Osteocyte (in vitro differentiated cells): ENCODE measurements around the gene CCDC71. TPM values are rescaled to one million over a fixed set of nuclear protein-coding genes. Genes with fewer than 3 reads are reported as not detected.
A peak's percentile ranks its signal among the peaks of the same experiment; 100 is the strongest.

Experiments
- DNase-seq: peaks from one replicate; pipeline ENCODE4 v3.0.0; 2021; ENCODE audit warnings: mixed read lengths; ENCODE audit not compliant: unreplicated experiment; ENCODE audit errors: extremely low spot score
- H3K27ac Mint-ChIP-seq: one replicate; pipeline ENCODE4 v1.8.0; 2021; ENCODE audit warnings: mild to moderate bottlenecking, mixed read lengths; ENCODE audit not compliant: unreplicated experiment
- H3K27me3 Mint-ChIP-seq: one replicate; pipeline ENCODE4 v1.8.0; 2021; ENCODE audit warnings: mixed read lengths; ENCODE audit not compliant: unreplicated experiment
- H3K36me3 Mint-ChIP-seq: one replicate; pipeline ENCODE4 v1.8.0; 2021; ENCODE audit warnings: mixed read lengths; ENCODE audit not compliant: unreplicated experiment
- H3K4me1 Mint-ChIP-seq: one replicate; pipeline ENCODE4 v1.8.0; 2021; ENCODE audit warnings: mixed read lengths; ENCODE audit not compliant: unreplicated experiment
- H3K4me3 Mint-ChIP-seq: one replicate; pipeline ENCODE4 v1.8.0; 2021; ENCODE audit warnings: mild to moderate bottlenecking, moderate library complexity, mixed read lengths; ENCODE audit not compliant: unreplicated experiment
- H3K9me3 Mint-ChIP-seq: one replicate; pipeline ENCODE4 v1.8.0; 2021; ENCODE audit warnings: mixed read lengths; ENCODE audit not compliant: unreplicated experiment
- total RNA-seq: library from RNA; stranded (reverse); gene quantifications from 2 replicates; pipeline ENCODE4 v1.2.1, GENCODE V29; 2021
- TF ChIP-seq, protein P1 (sequence below): fragments of 200-600 bp; sonication (generic); IDR thresholded peaks from 2 replicates; pipeline ENCODE4 v1.5.0; 2021; ENCODE audit warnings: antibody characterized with exemption, mild to moderate bottlenecking, moderate library complexity

The CCDC71 gene
- total RNA-seq, 1 donor from 2014 or later: 24.9 TPM

DNA sequence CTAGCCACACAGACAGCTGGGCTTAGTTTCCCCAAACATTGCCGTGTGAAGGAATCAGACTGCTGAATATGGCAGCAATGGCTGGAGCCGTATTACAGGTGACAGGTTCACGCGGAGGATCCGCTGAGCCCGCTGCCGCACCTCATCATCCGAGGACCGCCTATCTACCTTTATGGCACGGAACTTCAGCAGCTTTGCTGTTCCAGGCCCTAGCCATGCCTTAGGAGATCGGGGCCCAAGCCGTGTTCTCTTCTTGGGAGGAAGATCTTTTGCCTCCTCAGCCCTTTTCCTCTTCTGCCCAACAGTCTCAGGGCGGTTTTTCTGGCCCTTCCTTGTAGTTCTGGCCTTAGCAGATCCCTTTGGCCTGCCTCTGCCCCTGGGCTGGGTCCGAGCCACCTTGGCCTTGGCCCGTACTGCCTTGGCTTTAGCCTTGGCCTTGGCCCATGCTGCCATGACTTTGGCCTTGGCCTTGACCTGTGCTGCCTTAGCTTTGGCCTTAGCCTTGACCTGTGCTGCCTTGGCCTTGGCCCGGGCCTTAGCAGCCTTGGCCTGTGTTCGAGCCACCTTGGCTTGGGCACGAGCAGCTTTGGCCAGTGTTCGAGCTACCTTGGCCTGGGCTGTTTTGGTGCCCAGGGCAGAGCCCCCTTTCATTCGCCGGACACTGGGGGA, 3.2 kb downstream of the CCDC71 start:
- H3K27ac Mint-ChIP-seq: no peak overlapping the region
- H3K4me3 Mint-ChIP-seq: no peak overlapping the region
- DNase-seq: no peak

DNA sequence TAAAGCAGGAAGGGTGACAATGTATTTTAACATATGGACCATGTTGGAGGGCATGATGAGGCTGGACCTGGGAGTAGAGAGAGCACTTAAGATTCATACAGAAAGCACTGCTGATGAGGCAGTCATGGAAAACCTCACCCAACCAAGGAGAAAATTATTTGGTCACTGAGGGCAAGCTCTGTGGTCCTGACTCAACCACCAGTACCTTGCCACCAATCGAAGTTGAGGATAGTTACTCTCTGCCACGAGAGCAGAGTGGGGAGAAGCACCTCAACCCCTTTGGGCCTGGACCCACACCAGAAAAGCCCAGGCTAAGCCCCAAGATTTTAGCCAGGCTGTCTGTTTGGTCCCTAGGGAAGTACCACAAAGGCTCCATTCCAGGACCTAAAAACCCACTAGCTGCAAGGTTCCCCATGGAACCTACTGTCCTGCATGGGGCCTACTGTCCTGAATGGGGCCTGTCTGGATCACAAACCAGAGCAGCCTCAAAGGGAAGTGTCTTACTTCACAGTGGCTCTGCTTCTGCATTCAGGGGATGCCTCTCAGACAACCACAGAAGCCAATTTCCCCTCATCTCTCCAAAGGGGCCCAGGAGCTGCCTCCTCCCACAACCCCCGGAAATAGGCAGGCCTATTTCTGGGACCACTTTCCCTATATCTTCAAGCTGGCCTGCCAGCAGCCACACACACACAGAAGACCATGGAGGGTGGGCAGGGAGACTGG, 4.2 kb downstream of the CCDC71 start:
- H3K9me3 Mint-ChIP-seq: no peaks in the 10 kb centered on the region
- TF ChIP-seq, protein P1, sequence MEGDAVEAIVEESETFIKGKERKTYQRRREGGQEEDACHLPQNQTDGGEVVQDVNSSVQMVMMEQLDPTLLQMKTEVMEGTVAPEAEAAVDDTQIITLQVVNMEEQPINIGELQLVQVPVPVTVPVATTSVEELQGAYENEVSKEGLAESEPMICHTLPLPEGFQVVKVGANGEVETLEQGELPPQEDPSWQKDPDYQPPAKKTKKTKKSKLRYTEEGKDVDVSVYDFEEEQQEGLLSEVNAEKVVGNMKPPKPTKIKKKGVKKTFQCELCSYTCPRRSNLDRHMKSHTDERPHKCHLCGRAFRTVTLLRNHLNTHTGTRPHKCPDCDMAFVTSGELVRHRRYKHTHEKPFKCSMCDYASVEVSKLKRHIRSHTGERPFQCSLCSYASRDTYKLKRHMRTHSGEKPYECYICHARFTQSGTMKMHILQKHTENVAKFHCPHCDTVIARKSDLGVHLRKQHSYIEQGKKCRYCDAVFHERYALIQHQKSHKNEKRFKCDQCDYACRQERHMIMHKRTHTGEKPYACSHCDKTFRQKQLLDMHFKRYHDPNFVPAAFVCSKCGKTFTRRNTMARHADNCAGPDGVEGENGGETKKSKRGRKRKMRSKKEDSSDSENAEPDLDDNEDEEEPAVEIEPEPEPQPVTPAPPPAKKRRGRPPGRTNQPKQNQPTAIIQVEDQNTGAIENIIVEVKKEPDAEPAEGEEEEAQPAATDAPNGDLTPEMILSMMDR: no peak
- H3K27me3 Mint-ChIP-seq: no peaks in the 10 kb centered on the region
- H3K4me1 Mint-ChIP-seq: peaks cover 18% of the 10 kb centered on the region
- no peak for DNase-seq
- H3K36me3 Mint-ChIP-seq: peaks cover 6% of the 10 kb centered on the region
- H3K27ac Mint-ChIP-seq: no peak overlapping the region
- H3K4me3 Mint-ChIP-seq: no peak overlapping the region

More for the DNA sequence above, 3.2 kb downstream of the CCDC71 start:
- H3K4me1 Mint-ChIP-seq: peaks cover 18% of the 10 kb centered on the region
- no peaks in the 10 kb centered on the region for H3K27me3 Mint-ChIP-seq
- H3K9me3 Mint-ChIP-seq: no peaks in the 10 kb centered on the region
- peaks cover 6% of the 10 kb centered on the region for H3K36me3 Mint-ChIP-seq
- TF ChIP-seq, protein P1: no peak

DNA sequence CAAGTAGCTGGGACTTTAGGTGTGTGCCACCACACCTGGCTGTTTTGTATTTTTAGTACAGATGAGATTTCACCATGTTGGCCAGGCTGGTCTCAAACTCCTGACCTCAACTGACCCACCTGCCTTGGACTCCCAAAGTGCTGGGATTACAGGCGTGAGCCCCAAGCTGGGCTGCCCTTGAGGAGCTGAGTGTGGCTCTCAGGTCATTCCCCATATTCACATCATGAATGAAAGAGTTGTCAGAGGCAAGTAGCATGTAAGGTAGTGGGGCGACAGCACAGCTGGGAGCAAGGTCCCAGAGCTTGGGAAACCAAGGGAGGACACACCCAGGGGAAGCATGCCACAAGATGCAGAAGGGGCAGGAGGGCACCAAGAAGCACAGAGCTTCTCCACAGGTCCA, 4.9 kb downstream of the CCDC71 start:
- Mint-ChIP-seq H3K27ac (no peak overlapping the region), H3K36me3 (peaks cover 6% of the 10 kb centered on the region), H3K4me3 (no peak overlapping the region), H3K27me3 (no peaks in the 10 kb centered on the region), H3K9me3 (no peaks in the 10 kb centered on the region), H3K4me1 (peaks cover 11% of the 10 kb centered on the region)
- no peak for DNase-seq
- TF ChIP-seq, protein P1: no peak

DNA sequence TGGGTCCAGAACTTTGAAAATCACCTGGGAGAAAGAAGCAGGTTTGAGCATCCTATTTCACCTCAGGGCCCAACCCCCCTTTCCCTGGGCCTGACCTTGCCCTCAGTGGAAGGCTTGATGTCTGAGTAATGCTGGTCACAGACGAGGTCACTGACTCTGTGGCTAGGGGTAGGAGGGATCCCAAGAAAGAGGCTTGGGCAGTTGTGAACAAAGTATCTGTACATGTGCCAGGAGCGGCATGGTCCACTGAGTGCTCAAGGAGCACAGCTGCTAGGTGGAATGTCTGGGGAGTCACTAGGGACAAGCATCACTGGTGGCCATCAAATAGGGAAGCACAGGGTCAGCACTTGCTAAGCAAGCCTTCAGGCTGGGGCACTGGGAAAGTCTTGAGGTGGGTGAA, 7.3 kb downstream of the CCDC71 start:
- no peaks in the 10 kb centered on the region for H3K27me3 Mint-ChIP-seq
- H3K4me1 Mint-ChIP-seq: no peaks in the 10 kb centered on the region
- DNase-seq: no peak
- TF ChIP-seq, protein P1: no peak
- no peaks in the 10 kb centered on the region for H3K9me3 Mint-ChIP-seq
- H3K4me3 Mint-ChIP-seq: no peak overlapping the region
- H3K27ac Mint-ChIP-seq: no peak overlapping the region
- peaks cover 2% of the 10 kb centered on the region for H3K36me3 Mint-ChIP-seq

DNA sequence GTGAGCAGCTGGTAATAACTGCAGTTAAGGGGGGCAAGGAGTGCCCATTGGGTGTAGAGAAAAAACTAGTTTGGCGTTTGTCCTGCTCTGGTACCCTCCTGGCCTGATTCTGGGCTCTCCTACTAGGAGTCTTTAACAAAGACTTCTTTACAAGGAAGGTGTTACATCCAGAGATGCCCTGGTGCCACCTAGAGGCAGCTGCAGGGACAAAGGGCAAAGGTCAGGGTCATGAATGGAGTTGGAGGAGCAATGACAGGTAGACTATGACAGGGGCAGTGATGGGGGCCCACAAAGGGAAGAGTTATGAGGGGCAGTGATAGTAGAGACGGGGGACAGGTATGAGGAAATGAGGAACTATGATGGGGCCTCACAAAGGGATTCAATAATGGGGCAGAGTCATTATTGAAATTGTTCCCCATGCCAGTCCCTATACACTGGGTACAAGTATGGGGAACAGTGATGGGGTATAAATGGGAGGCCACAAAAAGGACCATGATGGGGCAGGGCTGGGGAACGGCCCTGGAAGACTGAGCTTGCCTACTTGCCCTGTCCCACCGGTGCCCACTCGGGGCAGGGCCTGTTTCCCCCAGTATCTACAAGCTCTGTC, 7.9 kb downstream of the CCDC71 start:
- H3K4me3 Mint-ChIP-seq: no peak overlapping the region
- TF ChIP-seq, protein P1: peak; percentile 24
- no peak overlapping the region for H3K27ac Mint-ChIP-seq
- H3K4me1 Mint-ChIP-seq: no peaks in the 10 kb centered on the region
- H3K9me3 Mint-ChIP-seq: no peaks in the 10 kb centered on the region
- no peak for DNase-seq
- no peaks in the 10 kb centered on the region for H3K27me3 Mint-ChIP-seq
- no peaks in the 10 kb centered on the region for H3K36me3 Mint-ChIP-seq
